Right renal cortex interstitium (tissue), 3 donors: ENCODE data around the gene LINC01488. TPM values are rescaled to one million over a fixed set of nuclear protein-coding genes. Genes with fewer than 3 reads are reported as not detected.

Source experiments
- DNase-seq, 3 donors: peaks; one replicate each; pipeline ENCODE4 v3.0.0-alpha.2; 2013; ENCODE audit warnings: low read depth in 3 of 3, low spot score in 2 of 3
- polyA plus RNA-seq, 3 donors: library from polyadenylated mRNA; unstranded; fragments of 120-200 nt; gene quantifications; one replicate each; pipeline ENCODE4 v1.2.1, GENCODE V29; 2013; ENCODE audit not compliant: insufficient read length in 3 of 3

Gene LINC01488
- polyA plus RNA-seq, 3 donors, result 0.04 to 0.06 TPM; not detected in 1

DNA sequence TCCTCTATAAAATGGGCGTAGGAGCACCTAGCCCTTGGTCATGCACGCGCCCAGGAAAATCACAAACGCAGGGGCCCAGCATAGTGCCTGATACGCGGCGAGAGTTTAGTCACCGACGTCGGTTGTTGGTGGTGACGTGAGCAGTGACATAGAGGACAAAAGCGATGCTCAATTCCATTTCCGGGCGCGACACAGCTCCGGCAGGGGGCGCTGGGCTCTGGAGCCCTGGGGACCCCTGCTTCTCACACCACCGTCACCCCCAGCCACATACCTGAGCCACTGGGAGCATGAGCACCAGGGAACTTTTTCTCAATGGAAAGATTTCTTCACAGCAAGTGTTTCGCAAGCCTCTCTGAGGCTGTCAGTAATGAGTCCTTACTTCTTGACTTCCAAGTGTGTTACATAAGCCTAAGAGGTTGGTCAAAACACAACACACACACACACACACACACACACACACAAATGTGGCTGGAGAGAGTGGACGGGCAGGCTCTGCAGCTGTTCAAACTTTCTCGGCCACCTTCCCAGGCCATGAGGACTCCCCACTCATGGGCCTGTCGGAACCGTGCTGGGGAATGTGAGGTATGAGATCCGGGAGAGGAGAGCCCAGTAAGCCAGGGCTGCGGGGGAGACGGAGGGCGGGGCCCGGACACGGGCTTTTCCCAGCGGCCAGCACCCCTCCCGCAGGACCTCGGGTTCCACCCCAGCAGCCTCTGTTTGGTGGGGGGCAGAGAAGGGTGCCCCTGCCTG, 36.9 kb upstream of the LINC01488 start:
- no peak for DNase-seq

DNA sequence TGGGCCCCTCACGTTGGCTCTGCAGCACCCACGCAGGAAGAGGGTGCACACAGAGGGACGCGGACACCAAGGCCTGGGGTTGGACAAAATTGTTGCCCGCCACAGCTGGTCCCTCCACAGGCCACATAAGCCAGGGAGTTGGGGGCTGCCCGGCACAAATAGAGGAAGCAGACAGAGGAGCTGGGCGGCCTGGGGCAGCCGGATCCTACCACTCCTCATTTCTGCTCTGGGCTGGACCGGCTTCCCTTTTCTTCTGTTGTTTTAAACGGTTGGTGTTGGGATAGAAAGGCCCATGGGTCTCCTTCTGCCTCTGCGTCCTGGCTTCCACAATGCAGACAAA, 36.4 kb upstream of the LINC01488 start:
- no peak for DNase-seq

DNA sequence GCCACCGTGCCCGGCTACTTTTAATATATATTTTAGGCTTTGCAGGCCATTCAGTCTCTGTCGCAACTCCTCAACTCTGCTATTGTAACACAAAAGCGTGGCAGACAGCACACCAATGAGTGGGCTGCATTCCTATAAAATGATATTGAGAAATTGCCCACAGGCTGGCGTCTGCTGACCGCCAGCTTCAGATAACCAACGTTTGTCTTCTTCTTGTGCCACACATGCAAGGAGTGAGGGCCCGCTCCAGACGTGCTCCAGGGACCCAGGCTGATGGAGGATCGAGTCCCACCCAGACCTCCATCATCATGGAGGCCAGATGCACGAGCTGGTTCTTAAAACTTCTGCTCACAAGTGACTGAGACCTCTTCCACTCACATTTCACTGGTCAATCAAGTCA, 35.4 kb upstream of the LINC01488 start:
- no peak for DNase-seq

DNA sequence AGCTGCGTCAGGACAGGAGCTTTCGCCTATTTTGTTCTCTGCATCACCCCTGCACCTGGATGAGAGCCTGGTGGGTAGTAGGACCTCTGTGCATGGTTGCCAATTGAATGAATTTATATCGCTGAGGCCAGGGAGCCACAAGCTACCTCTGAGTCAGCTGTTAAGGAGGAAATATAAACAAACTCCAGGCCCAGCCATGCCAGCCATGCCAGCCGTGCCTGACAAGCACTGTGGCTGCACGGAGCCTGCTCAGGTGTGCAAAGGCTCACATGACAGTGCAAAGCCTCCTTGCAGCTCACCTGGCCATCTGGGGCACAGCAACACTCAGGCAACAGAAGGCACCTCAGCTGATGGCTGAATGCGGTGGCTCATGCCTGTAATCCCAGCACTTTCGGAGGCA, 33.7 kb upstream of the LINC01488 start:
- no peak for DNase-seq

DNA sequence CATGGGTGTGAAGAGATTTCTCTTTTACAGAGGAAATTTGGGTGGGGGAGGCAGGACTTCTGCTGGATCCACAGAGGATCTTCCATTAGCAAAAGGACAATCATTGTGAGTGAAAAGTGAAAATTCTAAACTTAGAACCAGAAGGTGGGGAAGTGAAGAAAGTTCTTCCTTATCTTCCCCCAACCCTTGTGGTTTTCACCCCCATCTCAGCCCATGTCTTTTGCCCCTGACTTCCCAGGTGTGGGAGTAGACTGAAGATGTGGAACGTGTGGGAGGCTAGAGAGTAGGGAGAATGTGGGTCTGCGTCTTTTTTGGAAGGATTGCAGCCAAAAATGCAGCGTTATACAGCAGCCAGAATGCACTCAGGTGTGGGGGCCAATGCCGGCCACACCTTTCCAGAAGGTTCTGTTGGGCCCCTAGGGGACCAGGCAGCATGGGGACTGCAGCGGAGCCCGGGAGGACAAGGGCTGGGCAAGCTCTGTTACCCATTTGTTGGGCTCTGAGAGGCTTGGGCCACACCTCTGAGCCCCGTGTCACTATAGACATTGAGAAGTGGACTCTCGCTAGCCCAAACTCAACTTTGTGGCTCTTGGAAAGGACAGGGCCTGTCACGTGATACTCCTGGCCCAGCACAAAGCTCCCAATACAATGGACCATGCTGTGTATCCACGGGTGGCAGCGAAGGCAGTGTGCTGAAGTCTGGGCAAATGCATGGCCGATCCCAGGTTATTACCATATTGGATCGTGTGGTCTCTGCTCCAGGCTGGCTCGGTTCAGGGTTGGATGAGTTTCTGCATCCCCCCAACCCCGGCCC, 32.8 kb upstream of the LINC01488 start:
- no peak for DNase-seq

DNA sequence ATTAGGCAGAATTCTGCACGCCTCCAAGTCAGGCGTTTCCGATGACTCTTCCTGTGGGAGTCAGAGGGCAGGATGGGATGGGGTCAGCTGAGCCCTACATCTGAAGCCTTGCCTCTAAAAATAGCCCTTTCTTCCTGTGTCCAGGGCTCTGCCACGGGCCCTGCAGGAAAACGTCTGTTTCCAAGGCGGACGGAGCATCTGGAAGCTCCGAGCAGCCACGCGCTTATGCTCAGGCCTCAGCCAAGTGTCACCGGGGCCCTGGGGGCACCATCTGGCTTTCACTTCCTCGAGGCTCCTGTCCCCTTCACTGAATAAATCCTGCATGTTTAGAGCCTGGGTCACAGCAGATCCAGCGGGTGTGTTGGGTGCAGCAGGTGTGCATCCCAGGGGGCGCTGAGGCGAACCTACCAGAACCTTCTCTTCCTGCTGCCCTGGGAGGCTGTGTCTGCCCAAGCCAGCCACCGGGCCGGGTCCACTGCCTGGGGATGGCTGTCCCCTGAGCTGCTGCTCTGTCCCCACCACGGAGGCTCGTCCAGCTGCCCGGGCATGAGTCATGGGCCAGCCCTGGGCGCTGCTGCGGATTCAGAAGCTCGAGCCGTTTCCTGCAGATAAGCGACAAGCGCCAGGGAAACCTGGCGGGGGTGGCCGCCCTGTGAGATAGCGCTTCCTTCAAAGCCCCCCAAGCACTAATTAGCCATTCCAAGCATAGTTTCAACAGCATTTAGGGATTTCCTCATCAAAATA, 32.0 kb upstream of the LINC01488 start:
- no peak for DNase-seq

DNA sequence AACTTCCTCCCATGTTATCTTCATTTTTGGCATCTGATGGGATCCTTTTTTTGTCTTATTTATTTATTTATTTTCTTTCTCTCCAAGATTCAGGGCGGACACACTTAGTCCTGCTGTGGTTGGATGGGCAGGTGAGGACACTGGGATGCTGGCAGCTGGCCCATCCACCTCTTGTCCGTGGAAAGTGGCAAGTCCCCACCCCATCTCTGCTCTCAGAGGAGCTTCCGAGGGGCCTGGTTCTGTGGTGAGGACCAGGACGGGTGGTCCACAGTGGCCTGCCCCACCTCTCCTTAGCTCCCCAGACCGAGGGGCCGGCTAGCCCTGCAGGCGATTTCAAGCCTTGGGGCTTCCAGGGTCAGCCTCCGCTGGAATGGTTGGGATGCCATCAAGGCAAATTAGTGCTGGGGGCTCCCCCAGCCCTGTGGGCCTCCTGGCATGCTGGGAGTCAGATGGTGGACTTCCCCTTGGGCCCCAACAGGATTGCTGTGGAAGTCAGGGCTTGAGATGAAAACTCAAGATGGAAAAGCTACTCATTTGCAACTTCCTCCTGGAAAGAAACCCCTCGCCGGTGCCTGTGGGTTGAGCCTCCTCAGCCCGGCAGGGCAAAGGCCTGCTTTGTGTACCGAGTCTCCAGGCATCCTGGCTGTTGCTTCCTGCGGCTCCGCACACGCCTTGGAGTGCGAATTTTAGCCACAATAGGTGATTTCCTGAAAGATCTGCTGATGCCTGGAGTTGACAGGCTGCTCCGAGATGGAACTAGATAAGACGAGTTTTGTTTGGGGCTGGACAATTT, 31.2 kb upstream of the LINC01488 start:
- no peak for DNase-seq

DNA sequence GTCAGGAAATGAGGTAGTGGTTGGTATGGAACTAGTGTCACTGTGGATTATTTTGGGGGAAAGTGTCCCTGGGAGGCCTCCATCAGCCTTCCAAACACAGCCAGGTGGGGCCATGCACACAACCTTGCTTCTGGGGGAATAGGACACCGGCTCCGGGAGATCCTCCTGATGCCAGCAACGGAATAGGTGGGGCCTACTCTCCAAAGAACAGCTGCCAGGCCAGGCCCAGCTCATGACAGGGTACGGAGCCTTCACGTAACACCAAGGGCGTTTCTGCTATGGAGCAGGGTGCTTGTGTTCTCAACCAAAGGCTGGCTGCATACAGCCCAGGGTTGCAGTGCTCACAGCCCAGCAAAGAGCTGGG, 30.6 kb upstream of the LINC01488 start:
- DNase-seq, result no peak

DNA sequence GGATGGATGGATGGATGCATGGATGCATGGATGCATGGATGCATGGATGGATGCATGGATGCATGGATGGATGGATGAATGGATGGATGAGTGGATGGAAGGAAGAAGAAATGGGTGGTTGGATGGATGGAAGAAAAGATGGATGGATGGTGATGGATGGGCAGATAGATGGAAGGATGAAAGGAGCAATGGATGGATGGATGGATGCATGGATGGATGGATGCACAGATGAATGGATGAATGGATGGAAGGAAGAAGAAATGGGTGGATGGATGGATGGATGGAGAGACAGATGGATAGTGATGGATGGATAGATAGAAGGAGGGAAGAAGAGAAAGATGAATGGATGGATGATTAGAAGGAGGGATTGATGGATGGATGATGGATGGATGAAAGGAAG, 30.2 kb upstream of the LINC01488 start:
- DNase-seq, result no peak

DNA sequence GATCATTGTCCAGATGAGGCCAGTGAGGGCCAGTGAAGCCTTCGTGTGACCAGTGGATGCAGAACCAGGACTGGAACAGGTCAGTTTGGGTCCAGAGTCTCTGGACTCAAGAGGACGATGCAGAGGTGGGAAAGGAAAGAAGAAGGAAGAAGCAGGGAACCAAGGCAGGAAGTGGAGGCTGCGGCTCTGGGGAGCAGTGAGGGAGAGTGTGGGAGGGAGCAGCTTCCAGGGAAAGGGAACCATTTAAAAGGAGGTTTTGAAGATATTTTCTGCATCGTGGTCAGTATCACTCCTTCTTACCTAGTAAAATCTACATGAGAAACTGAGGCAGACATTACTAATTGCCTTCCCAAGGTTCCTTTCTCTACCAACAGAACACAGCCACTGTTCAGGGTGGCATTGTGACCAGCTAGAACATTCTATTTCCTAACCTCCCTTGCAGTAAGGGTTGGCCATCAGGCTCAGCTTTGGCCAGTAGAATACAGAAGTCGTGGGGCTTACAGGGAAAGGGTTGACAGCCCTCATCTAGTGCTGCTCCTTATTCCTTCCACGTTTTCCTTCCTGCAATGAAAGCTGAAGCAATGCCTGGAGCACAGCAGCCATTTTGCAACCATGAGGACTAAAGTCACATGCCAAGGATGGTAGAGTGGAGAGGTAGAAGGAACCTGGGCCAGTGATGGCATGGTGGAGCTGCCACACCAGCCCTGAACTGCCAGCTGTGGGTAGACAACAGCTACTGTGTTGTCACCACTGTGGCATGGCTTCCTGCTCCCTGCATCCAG, 29.1 kb upstream of the LINC01488 start:
- DNase-seq, result no peak

DNA sequence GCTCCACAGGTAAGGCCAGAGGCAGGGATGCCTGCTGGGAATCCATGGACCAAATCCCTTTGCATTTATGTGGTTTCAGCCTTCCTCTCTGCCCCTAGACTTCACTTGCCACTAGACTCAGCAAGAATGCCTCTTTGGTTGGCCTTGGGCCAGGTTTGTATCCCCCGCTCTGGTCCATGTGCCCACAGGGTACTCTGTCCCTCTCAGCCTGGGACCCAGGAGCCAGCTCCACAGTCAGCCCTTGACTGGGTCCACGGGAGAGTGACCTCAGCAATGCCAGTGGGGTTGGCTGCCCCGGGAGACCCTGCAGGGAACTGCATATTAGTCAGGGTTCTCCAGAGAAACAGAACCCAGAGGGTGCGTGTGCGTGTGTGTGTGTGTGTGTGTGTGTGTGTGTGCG, 28.3 kb upstream of the LINC01488 start:
- no peak for DNase-seq

DNA sequence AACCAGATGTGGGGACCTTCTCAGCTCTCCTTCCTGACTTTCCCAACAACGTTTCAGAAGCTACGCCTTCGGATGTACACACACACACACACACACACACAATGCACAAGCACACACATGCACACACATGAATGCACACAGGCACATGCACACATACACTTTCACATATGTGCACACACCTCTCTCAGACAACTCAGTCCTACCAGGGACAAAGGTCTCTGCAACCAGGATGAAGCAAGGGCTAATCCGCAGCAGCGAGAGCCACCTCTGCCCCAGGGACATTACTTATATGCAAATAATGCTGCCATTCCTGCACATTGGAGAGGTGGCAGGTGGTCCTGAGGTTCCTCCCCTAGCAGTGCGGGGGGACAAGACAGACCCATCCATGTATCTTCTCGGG, 27.4 kb upstream of the LINC01488 start:
- no peak for DNase-seq

DNA sequence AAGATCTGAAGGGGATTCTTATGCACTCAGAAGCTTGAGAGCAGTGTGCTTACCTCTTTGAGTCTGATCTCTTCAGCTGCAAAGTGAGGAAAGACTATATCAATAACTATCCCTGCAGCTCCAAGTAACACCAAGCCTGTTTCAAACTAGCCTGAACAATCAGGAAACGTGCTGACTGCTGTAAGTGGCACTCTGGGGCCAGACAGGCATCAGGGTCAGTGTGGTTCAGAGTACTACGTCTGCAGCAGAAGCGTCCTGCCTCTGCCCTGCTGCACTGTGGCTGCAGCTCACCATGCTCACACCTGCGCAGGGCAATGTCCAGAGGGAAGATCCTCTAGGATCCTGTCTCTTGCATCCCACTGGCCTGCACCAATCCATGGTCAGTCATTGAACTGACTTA, 25.5 kb upstream of the LINC01488 start:
- DNase-seq, result no peak

DNA sequence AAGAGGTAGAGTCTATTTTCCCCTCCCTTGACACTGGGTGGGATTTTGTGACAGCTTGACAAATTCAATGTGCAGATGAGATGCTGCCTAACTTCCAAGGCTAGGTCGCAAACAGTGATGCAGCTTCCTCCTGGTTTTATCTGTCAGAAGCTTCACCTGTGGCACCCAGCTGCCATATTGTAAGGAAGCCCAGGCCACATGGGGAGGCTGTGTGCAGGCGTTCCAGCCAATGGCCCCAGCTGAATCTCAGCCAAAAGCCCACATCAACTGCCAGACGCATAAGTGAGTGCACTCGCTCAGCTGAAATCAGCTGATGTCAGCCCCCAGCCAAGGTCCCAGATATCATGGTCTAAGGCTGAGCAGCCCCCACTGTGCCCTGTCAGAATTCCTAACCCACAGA, 24.8 kb upstream of the LINC01488 start:
- no peak for DNase-seq

DNA sequence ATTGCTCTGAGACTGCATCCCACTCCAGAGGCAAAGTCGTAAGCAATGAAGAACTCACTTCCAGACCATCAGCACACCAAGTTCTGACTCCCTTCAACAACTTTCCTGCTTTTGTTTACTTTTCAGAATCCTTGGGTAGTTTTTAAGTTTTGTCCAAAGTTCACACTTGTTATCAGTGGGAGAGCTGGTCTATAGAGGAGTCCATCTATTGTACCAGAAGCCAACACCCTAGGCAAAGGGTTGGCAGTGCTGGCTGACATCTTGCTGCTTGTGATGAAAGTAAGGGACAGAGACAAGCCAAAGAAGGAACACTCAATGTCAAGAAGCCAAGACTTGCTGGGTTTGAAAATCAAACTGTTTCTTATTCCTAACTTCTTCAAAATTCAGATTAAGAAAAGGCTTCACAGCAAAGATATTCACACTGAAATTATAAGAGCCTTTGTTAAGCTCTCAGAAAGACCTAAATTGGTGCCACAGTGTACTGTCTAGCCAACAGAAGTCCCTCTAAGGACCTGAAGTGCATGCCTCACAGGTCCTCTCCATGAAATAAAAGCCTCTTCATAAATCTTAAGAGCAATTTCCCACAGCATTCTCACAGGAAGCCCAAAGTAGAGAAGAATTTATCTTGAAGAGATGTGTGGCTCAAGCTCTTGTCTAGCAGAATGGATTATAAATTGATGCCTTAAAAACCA, 21.5 kb upstream of the LINC01488 start:
- DNase-seq, result no peak

DNA sequence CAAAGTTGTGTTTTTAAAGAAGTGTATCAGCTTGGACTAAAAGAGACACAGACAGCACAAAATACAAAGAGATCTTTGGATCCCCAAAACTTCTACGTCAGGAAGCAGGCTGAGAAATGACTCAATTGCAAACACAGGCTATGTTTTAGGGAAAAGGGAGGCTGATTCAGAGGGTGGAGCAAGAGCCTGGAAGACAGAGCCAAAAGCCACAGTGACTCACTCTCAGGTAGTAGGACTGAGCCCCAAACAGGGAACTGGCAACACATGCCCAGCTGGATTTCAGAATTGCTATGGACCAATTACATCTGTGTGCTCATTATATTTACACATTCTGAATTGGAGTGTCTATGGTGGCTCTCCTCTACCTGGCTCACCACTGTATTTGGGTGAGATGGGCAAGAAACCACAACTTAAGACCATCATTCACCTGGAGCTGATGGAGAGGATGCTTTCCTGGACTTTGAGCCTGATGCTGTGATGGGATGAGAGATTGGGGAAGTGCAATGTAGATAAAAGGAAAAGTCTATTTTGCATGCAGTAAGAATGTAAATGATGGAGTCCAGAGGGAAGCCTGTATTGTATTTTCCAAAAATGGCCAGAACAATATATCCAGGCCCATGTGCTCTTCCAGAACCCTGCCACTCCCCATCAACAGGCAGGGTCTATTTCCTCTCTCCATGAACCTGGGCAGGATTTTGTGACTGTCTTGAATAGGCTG, 20.8 kb upstream of the LINC01488 start:
- DNase-seq, result no peak

DNA sequence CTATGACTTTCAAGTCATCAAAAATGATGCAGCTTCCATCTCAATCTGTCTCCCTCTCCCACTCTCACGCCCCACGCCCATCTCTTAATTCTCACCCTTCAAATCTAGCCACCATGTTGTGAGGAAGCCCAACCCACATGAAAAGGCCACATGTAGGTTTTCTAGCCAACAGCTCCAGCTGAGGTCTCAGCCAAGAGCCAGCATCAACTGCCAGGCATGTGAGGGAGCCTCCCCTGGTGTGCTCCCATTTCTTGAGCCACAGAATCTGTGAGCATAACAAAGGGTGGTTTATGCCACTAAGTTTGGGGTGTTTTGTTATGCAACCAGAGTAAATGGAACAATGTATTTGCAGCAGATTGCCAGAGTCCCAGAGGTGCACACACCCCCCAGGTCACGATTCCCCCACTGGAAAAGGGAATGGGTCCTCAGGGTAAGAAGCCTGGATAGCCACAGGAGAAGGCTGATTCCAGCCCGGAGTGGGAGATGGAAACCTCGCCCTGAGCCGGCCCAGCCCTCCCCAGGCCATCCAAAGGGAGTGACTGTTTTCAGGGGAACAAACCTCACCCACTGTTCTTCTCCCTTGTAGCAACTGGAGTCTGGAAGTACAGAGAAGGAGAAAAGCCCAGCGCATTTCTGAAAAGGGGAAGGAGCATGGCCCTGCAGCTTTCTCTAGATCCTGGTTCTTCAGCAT, 20.0 kb upstream of the LINC01488 start:
- no peak for DNase-seq
